ENCODE results near the gene IFFO2. TPM values are rescaled to one million over a fixed set of nuclear protein-coding genes. Genes with fewer than 3 reads are reported as not detected.

Gene IFFO2
- total and polyA plus RNA-seq, 2 experiments from 2014 or later, result 0.71 to 7.5 TPM

DNA sequence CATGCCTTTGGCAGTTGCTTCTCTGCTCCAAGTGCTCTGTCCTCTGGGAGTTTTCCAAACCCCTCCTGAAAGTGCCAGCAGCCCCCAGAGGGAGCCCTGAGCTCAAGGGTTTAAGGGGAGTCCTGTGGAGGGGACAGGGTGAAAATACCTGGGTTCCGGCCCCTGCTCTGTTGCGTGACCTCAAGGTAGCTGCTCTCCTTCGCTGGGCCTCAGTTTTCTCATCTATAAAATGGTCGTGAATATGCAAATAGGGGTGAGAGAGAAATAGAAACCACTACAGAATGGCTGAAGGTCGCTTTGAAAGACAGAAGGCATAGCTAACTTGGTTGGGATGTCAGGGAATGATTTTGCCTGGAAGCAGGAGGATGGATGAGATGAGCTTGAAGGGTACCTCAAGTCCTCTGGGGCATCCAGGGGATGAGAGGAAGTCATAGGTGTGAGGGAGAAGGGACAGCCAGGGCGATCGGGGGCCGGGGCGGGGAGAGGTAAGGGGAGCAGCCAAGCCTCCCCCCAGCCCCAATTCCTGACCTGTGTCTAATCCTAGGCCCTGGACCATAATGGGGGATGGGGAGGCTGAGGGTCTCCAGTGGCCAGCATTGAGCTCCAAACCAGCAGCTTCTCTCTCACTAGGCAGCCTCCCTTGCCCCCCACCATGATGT is 12.4 kb downstream of the IFFO2 start (continued):
- TF ChIP-seq, protein P1, sequence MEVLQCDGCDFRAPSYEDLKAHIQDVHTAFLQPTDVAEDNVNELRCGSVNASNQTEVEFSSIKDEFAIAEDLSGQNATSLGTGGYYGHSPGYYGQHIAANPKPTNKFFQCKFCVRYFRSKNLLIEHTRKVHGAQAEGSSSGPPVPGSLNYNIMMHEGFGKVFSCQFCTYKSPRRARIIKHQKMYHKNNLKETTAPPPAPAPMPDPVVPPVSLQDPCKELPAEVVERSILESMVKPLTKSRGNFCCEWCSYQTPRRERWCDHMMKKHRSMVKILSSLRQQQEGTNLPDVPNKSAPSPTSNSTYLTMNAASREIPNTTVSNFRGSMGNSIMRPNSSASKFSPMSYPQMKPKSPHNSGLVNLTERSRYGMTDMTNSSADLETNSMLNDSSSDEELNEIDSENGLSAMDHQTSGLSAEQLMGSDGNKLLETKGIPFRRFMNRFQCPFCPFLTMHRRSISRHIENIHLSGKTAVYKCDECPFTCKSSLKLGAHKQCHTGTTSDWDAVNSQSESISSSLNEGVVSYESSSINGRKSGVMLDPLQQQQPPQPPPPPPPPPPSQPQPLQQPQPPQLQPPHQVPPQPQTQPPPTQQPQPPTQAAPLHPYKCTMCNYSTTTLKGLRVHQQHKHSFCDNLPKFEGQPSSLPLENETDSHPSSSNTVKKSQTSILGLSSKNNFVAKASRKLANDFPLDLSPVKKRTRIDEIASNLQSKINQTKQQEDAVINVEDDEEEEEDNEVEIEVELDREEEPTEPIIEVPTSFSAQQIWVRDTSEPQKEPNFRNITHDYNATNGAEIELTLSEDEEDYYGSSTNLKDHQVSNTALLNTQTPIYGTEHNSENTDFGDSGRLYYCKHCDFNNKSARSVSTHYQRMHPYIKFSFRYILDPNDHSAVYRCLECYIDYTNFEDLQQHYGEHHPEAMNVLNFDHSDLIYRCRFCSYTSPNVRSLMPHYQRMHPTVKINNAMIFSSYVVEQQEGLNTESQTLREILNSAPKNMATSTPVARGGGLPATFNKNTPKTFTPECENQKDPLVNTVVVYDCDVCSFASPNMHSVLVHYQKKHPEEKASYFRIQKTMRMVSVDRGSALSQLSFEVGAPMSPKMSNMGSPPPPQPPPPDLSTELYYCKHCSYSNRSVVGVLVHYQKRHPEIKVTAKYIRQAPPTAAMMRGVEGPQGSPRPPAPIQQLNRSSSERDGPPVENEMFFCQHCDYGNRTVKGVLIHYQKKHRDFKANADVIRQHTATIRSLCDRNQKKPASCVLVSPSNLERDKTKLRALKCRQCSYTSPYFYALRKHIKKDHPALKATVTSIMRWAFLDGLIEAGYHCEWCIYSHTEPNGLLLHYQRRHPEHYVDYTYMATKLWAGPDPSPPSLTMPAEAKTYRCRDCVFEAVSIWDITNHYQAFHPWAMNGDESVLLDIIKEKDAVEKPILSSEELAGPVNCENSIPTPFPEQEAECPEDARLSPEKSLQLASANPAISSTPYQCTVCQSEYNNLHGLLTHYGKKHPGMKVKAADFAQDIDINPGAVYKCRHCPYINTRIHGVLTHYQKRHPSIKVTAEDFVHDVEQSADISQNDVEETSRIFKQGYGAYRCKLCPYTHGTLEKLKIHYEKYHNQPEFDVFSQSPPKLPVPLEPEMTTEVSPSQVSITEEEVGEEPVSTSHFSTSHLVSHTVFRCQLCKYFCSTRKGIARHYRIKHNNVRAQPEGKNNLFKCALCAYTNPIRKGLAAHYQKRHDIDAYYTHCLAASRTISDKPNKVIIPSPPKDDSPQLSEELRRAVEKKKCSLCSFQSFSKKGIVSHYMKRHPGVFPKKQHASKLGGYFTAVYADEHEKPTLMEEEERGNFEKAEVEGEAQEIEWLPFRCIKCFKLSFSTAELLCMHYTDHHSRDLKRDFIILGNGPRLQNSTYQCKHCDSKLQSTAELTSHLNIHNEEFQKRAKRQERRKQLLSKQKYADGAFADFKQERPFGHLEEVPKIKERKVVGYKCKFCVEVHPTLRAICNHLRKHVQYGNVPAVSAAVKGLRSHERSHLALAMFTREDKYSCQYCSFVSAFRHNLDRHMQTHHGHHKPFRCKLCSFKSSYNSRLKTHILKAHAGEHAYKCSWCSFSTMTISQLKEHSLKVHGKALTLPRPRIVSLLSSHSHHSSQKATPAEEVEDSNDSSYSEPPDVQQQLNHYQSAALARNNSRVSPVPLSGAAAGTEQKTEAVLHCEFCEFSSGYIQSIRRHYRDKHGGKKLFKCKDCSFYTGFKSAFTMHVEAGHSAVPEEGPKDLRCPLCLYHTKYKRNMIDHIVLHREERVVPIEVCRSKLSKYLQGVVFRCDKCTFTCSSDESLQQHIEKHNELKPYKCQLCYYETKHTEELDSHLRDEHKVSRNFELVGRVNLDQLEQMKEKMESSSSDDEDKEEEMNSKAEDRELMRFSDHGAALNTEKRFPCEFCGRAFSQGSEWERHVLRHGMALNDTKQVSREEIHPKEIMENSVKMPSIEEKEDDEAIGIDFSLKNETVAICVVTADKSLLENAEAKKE (CRISPR knock-in tag; IDR thresholded peaks at IDR 0.05), result no peak
- no peak for TF ChIP-seq CREB1 (CRISPR knock-in tag; IDR thresholded peaks at IDR 0.05; ENCODE audit: low read depth)

DNA sequence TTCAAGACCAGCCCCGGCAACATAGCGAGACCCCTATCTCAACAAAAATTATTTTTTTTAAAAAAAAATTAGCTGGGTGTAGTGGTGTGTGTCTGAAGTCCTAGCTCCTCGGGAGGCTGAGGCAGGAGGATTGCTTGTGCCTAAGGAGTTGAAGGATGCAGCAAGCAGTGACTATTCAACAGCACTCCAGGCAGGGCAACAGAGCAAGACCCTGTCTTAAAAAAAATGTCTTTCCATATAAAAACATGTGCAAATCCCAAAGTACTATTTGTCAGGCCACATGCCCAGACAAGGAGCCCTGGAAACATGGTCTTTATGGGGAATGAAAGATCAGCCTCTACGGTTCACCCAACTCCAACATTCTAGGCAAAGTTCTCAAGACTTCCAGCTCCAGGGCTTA is 13.3 kb downstream of the IFFO2 start:
- no peak for ATAC-seq
- no peaks in the 10 kb centered on the region; the same call in 1 of the 2 replicates for H4K20me1 ChIP-seq (replicated peaks; ENCODE audit: insufficient read depth)
- H3K4me1 Mint-ChIP-seq, result peaks cover 42% of the 10 kb centered on the region
- no peak overlapping the region for H3K4me3 ChIP-seq
- no peaks in the 10 kb centered on the region; the same call in 1 of the 2 replicates for H3K79me2 ChIP-seq (replicated peaks; ENCODE audit: insufficient read depth)
- H3K4me2 ChIP-seq, result no peak overlapping the region
- no peaks in the 10 kb centered on the region for H3K9me2 ChIP-seq (ENCODE audit: insufficient read depth)
- H3K27me3 Mint-ChIP-seq (ENCODE audit: insufficient read depth, low read depth, poor library complexity), result peaks cover 8% of the 10 kb centered on the region
- H3K9me3 Mint-ChIP-seq, result peaks cover 3% of the 10 kb centered on the region; the same call in 2 of the 3 replicates
- H3K27ac Mint-ChIP-seq, result no peak overlapping the region
- H3K27ac ChIP-seq (ENCODE audit: low read depth), result no peak overlapping the region
- H3K4me1 ChIP-seq (ENCODE audit: insufficient read depth), result peaks cover 11% of the 10 kb centered on the region; the same call in 1 of the 2 replicates
- no peak overlapping the region for H2AFZ ChIP-seq
- H3F3A ChIP-seq (replicated peaks; ENCODE audit: low read depth), result no peaks in the 10 kb centered on the region
- H3K36me3 ChIP-seq (ENCODE audit: insufficient read depth), result no peaks in the 10 kb centered on the region
- H3K36me3 Mint-ChIP-seq (ENCODE audit: low read depth), result no peaks in the 10 kb centered on the region; the same call in 2 of the 3 replicates
- DNase-seq (ENCODE audit: low spot score), result no peak
- no peaks in the 10 kb centered on the region for H3K27me3 ChIP-seq (ENCODE audit: insufficient read depth)
- H3K4me3 Mint-ChIP-seq, result no peak overlapping the region
- no peak for TF ChIP-seq NANOG (IDR thresholded peaks at IDR 0.05; ENCODE audit: borderline replicate concordance)
- TF ChIP-seq, protein P2, sequence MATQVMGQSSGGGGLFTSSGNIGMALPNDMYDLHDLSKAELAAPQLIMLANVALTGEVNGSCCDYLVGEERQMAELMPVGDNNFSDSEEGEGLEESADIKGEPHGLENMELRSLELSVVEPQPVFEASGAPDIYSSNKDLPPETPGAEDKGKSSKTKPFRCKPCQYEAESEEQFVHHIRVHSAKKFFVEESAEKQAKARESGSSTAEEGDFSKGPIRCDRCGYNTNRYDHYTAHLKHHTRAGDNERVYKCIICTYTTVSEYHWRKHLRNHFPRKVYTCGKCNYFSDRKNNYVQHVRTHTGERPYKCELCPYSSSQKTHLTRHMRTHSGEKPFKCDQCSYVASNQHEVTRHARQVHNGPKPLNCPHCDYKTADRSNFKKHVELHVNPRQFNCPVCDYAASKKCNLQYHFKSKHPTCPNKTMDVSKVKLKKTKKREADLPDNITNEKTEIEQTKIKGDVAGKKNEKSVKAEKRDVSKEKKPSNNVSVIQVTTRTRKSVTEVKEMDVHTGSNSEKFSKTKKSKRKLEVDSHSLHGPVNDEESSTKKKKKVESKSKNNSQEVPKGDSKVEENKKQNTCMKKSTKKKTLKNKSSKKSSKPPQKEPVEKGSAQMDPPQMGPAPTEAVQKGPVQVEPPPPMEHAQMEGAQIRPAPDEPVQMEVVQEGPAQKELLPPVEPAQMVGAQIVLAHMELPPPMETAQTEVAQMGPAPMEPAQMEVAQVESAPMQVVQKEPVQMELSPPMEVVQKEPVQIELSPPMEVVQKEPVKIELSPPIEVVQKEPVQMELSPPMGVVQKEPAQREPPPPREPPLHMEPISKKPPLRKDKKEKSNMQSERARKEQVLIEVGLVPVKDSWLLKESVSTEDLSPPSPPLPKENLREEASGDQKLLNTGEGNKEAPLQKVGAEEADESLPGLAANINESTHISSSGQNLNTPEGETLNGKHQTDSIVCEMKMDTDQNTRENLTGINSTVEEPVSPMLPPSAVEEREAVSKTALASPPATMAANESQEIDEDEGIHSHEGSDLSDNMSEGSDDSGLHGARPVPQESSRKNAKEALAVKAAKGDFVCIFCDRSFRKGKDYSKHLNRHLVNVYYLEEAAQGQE (IDR thresholded peaks at IDR 0.05; ENCODE audit: unreplicated experiment), result no peak
- TF ChIP-seq CREB1 (CRISPR knock-in tag; IDR thresholded peaks at IDR 0.05; ENCODE audit: low read depth), result no peak
- TF ChIP-seq, protein P1 (CRISPR knock-in tag; IDR thresholded peaks at IDR 0.05), result no peak
